NCI-H1930 (cell line): Measurements from ENCODE around the gene NLGN1.
A peak's percentile ranks its signal among the peaks of the same experiment; 100 is the strongest.

Experiments
- DNase-seq, 2 experiments: peaks; one replicate each; lab custom pipeline; 2025; lab: John Stamatoyannopoulos, UW

The NLGN1 gene

GRCh38 chr3:173843060-173843459, 445.5 kb downstream of the NLGN1 start:
- DNase-seq, result no peak

DNA sequence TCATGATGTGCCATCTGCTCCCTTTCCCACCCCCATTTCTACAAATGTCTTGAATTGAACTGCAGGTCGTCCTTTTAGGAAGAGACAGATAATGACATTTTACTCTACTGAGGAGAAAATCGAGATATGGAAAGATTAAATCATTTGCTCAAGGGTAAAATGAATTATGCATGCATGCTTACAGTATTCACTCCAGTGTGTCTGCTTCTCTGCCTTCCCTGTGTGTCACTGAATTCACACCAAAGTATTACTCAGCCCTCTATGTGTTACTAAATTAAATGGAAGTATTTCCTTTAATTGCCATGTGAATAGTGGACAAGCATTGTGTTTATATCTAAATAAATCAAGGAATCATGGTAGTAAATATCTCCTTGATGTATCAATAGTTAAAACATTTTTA, 449.0 kb downstream of the NLGN1 start:
- no peak for DNase-seq

GRCh38 chr3:173849489-173849888, 451.9 kb downstream of the NLGN1 start:
- no peak for DNase-seq

- no peak for DNase-seq
Measured at GRCh38 chr3:173857154-173857553, 459.6 kb downstream of the NLGN1 start.

DNA sequence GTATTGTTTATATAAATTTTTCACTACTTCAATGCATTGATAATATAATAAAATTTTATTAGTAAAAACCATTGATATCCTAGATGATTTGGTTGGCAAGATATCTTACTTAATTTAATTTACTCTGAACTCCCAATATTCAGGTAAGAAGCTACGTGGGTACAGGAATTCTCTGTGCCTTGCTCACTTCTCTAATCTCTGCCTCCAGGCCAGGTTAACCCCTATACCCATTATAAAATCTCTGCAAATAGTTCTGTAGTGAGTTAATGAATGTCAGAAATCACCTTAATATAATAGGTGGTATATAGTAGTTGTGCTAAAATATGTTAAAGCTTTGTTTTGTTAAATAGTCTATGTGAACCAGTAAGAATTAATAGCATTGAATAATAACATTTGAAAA, 465.2 kb downstream of the NLGN1 start:
- DNase-seq, result no peak

GRCh38 chr3:173863551-173863950, 466.0 kb downstream of the NLGN1 start:
- DNase-seq, result no peak

DNA sequence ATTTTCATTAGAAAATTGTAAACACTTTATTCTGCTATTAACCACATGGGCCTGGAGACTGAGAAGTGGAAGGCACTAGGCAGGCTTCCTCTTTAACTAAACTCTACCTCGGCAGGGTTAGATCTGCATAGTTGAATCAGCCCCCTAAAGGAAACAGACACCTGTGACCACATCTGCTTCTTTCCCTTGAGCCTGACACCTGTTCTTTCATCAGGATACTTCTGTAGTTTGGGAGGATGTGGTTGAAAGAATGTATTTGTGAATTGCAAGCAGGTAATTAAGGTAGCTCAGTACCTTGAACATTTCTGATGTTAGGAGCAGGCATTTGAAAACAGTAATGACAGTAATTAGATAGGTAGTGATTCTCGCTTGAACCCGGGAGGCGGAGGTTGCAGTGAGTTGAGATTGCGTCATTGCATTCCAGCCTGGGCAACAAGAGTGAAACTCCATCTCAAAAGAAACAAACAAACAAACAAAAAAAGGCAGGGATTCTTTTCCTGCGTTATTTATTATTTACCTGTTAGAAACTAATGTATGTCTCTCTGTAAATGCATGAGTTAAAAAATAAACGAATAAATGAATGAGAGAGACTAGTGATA, 468.5 kb downstream of the NLGN1 start:
- no peak for DNase-seq

- no peak for DNase-seq
Measured at GRCh38 chr3:173869766-173870165, 472.2 kb downstream of the NLGN1 start.

DNA sequence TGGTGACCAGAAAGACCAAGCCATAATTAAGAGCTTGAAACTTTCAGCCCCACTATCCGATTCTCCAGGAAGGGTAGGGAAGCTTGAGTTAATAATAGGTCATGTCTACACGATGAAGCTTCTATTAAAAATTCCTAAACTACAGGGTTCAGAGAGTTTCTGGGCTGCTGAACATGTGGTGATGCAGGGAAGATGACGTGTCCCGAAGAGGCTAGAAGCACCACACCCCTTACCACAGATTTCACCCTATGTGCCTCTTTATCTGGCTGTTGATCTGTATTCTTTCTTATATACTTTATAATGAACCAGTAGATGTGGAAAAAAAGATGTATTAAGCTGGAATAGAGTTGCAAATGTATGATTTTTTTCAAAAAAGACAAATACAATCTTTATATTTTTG, 473.4 kb downstream of the NLGN1 start:
- no peak for DNase-seq

DNA sequence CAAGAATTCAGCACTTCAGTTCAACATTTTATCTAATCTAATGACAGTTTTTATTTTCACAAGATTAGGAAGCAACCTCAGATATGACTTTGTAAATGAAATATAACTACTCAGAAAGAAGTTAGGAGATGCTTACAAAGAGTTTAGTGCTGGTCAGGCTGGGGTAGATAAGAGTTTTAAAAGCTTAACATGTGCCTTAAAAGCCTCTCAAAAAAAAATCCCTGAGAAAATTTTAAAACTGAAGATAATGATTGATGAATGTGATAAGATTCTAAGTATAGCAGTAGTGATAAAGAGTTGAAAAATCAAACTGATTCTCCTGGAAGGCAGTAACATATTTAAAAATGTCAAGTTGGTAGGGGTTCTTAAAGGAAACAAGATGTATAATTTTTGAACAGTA, 478.2 kb downstream of the NLGN1 start:
- DNase-seq, result no peak

DNA sequence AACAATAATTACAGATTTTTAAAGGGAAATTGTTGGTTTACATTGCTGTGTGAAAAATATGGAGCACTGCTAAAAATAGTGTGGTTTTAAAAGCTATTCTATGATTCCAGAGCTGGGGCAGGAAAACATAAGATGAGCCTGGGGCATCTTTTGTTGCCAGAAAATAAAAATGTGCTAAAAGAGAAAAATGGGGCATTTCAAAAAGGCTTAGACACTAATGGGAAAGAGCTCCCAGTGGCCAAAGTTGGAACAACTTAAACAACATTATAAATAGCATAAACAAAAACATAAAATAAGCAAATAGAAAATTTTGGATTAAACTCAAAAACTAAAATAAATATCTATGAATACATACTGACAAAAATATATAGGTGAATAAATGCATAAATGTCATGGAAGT, 478.9 kb downstream of the NLGN1 start:
- no peak for DNase-seq

DNA sequence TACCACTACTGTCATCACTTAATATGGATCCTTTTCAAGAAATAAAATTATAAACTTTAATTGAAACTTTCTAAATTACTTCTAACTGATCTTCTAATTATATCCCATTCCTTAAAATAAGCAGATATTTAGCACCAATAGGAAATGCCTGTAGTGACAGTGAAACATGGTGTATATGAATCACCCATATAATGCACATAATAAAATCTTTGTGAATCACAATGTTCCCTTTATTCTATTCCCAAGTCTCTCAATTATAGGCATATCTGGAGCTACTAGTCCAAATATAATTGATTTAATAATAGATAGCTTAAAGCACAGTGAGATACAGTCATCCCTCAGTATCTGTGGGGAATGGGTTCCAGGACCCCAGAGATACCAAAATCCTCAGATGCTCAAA, 490.3 kb downstream of the NLGN1 start:
- DNase-seq, result no peak

DNA sequence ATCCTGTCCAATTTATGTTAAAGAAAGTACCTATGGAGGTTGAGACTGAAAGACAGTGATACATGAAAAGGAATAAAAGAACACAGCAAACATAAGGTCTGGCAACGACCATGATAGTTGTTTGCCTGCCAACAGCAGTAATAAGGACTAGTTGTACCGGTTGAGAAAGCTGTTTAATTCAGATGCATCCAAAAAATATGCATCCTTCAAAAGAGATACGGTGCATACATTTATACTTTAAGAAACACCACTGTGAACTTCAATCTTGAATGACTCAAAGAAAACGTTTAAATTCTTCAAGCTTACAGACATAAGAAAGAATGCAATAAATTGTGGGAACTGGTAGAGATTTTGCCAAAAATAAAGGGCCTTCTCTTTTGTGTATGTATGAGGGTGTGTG, 492.1 kb downstream of the NLGN1 start:
- DNase-seq, result no peak

- no peak for DNase-seq
Measured at GRCh38 chr3:173890091-173890490, 492.5 kb downstream of the NLGN1 start.

GRCh38 chr3:173891272-173892100, 493.9 kb downstream of the NLGN1 start:
- no peak for DNase-seq

DNA sequence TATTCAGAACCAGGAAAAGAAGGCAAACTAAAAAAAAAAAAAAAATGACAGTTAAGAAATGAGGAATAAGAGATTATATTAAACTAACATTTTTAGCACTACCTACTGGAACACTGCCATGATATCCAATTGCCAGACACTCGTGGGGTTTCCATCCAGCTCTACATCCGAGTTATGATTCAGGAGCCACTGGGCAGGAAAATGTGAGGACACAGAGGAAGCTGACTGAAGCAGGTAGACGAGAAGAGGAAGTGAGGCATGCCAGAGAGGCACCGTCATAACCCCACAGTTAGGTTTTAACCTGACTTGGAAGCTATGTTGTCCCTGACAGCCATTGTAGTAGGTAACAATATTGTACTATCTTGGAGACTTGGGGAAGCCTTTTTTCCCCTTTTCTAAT, 495.0 kb downstream of the NLGN1 start:
- no peak for DNase-seq

GRCh38 chr3:173893066-173893465, 495.5 kb downstream of the NLGN1 start:
- no peak for DNase-seq

- DNase-seq, result no peak
Measured at GRCh38 chr3:173893835-173894234, 496.3 kb downstream of the NLGN1 start.

DNA sequence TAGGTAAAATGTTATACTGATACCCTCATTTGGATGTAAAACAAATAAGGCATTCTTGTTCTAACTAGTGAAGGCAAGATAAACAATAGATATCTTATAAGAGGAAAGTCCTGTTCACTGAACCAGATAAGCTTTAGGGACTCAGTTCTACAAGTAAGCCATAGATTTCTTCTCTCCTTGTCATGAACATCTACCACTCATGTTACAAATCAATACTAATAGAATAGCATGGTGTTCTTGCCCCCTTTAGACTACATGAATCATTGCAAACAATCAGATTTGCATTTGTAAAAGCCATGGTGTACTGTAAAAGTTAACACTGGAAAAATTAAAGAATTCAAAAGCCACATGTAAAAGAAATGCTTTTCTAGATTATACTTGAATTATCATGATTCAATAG, 500.1 kb downstream of the NLGN1 start:
- DNase-seq, result no peak

DNA sequence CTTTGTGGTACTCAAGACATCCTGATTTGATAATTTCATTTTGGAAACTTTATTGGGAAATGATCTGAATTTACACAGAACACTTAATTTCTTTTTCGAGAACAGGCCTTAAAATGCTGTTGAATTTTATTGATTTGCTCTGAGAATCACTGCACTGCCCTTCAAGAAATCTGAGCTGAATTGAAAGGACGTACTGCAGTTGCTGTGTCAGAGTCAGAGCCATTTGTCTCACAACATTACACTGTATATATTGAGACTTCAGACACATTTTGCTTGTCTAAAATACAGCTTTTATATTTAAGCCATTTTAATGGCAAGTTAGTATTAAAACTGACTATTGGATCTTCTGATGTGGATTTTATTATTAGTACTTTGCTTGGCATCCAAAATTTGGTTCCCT, 504.1 kb downstream of the NLGN1 start:
- DNase-seq, result no peak

DNA sequence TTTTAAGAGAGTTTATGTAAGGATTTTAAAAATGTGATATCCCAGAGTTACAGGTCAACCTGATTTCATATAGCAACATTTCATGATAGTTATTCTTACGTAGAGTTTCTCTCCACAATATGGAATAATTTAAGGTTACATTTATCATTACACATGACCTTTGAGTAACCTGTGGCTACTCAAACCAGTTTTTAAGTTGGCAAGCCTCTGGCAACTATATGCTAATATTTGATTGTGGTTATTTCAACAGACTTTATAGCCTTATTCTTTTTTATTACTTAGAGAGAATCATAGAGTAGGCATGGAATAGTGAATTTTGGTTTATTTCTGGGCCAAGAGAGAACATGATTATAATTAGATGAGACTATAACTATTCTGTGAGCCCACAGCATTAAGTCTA, 504.9 kb downstream of the NLGN1 start:
- DNase-seq, result no peak

- no peak for DNase-seq
Measured at GRCh38 chr3:173902871-173903270, 505.3 kb downstream of the NLGN1 start.

DNA sequence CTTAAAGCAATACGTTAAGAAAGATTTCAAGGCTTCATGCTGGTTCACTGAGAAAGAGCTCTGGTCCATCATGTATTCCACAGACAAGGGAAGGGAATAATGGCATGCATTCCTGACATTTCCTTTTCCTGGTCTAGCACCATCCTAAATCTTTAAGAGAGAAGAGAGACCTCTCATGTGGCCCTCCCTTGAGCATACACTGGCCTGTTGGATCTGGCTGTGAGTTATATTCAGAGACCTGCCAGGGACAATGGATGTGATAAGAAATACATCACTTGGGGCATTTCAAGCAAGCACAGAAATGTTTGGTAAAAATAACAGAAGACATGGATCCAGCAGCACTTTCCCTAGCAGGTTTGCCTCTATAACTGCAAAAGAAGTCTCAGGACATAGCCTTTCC, 507.8 kb downstream of the NLGN1 start:
- no peak for DNase-seq

- DNase-seq, result peak in 1 of 2 experiments; percentile 5
Measured at GRCh38 chr3:173911446-173911845, 513.9 kb downstream of the NLGN1 start.
